ENCODE data around the gene TBC1D22A. TPM values are rescaled to one million over a fixed set of nuclear protein-coding genes. Genes with fewer than 3 reads are reported as not detected.

The TBC1D22A gene
- total RNA-seq, 1 experiment from 2014 or later, result 20.9 TPM

- ATAC-seq, result no peak
- RAD21 ChIA-PET (ENCODE audit: low non-redundant PET in 1 of 2, low total read pairs in 2 of 2, uncharacterized antibody in 2 of 2, unreplicated experiment in 2 of 2), result no interaction called here
Measured at GRCh38 chr22:46792061-46792796, 29.8 kb downstream of the TBC1D22A start.

GRCh38 chr22:46792841-46793261 is 30.4 kb downstream of the TBC1D22A start:
- DNase-seq (ENCODE audit: low read depth, low spot score), result no peak
- no peak for TF ChIP-seq SRF (IDR thresholded peaks at IDR 0.05; ENCODE audit: low read depth)
- no peak for TF ChIP-seq MAX (IDR thresholded peaks at IDR 0.05)
- TF ChIP-seq SIN3A (IDR thresholded peaks at IDR 0.05; ENCODE audit: low read depth), result no peak
- no peak for TF ChIP-seq EZH2phosphoT487 (IDR thresholded peaks at IDR 0.05; ENCODE audit: borderline replicate concordance)
- H3K9ac ChIP-seq (ENCODE audit: low read length), result no peak overlapping the region
- no peak overlapping the region for H3K4me2 ChIP-seq (ENCODE audit: low read length)
- ATAC-seq, result no peak
- peaks cover 0 to 4% of the 10 kb centered on the region in 2 experiments; a peak in 1 of 4 replicates for H3K4me1 ChIP-seq (ENCODE audit: control insufficient read depth in 1 of 2, insufficient read depth in 2 of 2, low read length in 2 of 2)
- no peaks in the 10 kb centered on the region for H3K9me2 ChIP-seq (ENCODE audit: insufficient read depth)
- H3K27me3 ChIP-seq (ENCODE audit: insufficient read depth, low read length), result no peaks in the 10 kb centered on the region
- intact Hi-C loops (cut with micrococcal nuclease), result loop anchor here (10.0 kb wide), 1 partner anchor 1042 kb away; no protein-coding TSS in a partner anchor
- H3K9me3 ChIP-seq (ENCODE audit: control insufficient read depth in 1 of 2, insufficient read depth in 1 of 2, low read depth in 1 of 2, low read length in 2 of 2), result no peaks in the 10 kb centered on the region
- BruUV-seq (replicated peaks), result no TSS peak
- H3K36me3 ChIP-seq (ENCODE audit: control insufficient read depth in 1 of 2, insufficient read depth in 2 of 2, low read length in 2 of 2), result peaks cover 0 to 2% of the 10 kb centered on the region in 2 experiments; a peak in 1 of 4 replicates
- H3K27ac ChIP-seq (ENCODE audit: low read depth, low read length), result no peak overlapping the region
- no peak overlapping the region for H2AFZ ChIP-seq (ENCODE audit: low read depth, low read length, poor library complexity, severe bottlenecking)
- peaks cover 5% of the 10 kb centered on the region; the same call in 1 of the 2 replicates for H3K79me2 ChIP-seq (ENCODE audit: insufficient read depth, low read length)
- H4K20me1 ChIP-seq (ENCODE audit: insufficient read depth), result no peaks in the 10 kb centered on the region
- ChIA-PET POLR2A (no interaction called here), CTCF (no interaction called here), RAD21 (ENCODE audit: low non-redundant PET in 1 of 2, low total read pairs in 2 of 2, uncharacterized antibody in 2 of 2, unreplicated experiment in 2 of 2) (no interaction called here)
- no peak overlapping the region for H3K4me3 ChIP-seq (replicated peaks in 1 of 2; ENCODE audit: low read depth in 1 of 2, low read length in 2 of 2)

More at GRCh38 chr22:46792061-46792796, 29.8 kb downstream of the TBC1D22A start:
- H3K4me2 ChIP-seq (ENCODE audit: low read length), result no peak overlapping the region
- H3K27ac ChIP-seq (ENCODE audit: low read depth, low read length), result no peak overlapping the region
- no peak overlapping the region for H3K9ac ChIP-seq (ENCODE audit: low read length)
- no TSS peak for BruUV-seq (replicated peaks)
- no peak overlapping the region for H3K4me3 ChIP-seq (replicated peaks in 1 of 2; ENCODE audit: low read depth in 1 of 2, low read length in 2 of 2)
- ChIA-PET CTCF (interaction anchor here (1.4 to 1.5 kb wide), 2 partner anchors 11 to 34 kb away, joined by 3 read pairs; no protein-coding TSS in a partner anchor), POLR2A (no interaction called here)
- H4K20me1 ChIP-seq (ENCODE audit: insufficient read depth), result no peaks in the 10 kb centered on the region
- no peak for TF ChIP-seq POLR2A (IDR thresholded peaks at IDR 0.05; ENCODE audit: borderline replicate concordance, extremely low read depth, insufficient read depth, insufficient read length)
- peaks cover 11% of the 10 kb centered on the region; the same call in 1 of the 2 replicates for H3K79me2 ChIP-seq (ENCODE audit: insufficient read depth, low read length)
- H3K9me2 ChIP-seq (ENCODE audit: insufficient read depth), result no peaks in the 10 kb centered on the region
- H3K4me1 ChIP-seq (ENCODE audit: control insufficient read depth in 1 of 2, insufficient read depth in 2 of 2, low read length in 2 of 2), result peaks cover 0 to 4% of the 10 kb centered on the region in 2 experiments; a peak in 1 of 4 replicates
- DNase-seq (ENCODE audit: low read depth, low spot score), result no peak
- intact Hi-C loops (cut with micrococcal nuclease), result loop anchor here (10.0 kb wide), 1 partner anchor 1043 kb away; no protein-coding TSS in a partner anchor
- H3K36me3 ChIP-seq (ENCODE audit: control insufficient read depth in 1 of 2, insufficient read depth in 2 of 2, low read length in 2 of 2), result no peaks in the 10 kb centered on the region; a peak in 1 of 4 replicates
- H3K9me3 ChIP-seq (ENCODE audit: control insufficient read depth in 1 of 2, insufficient read depth in 1 of 2, low read depth in 1 of 2, low read length in 2 of 2), result no peaks in the 10 kb centered on the region
- H2AFZ ChIP-seq (ENCODE audit: low read depth, low read length, poor library complexity, severe bottlenecking), result no peak overlapping the region
- no peaks in the 10 kb centered on the region for H3K27me3 ChIP-seq (ENCODE audit: insufficient read depth, low read length)
